ENCODE measurements around the gene GALNT7. TPM values are rescaled to one million over a fixed set of nuclear protein-coding genes. Genes with fewer than 3 reads are reported as not detected.

The GALNT7 gene
- total and polyA plus RNA-seq, 10 of the 15 experiments (the other 5 are each of a cell fraction or from before 2014, with no cell fraction given) = 14.2 to 33.2 (median 28.9) TPM

DNA sequence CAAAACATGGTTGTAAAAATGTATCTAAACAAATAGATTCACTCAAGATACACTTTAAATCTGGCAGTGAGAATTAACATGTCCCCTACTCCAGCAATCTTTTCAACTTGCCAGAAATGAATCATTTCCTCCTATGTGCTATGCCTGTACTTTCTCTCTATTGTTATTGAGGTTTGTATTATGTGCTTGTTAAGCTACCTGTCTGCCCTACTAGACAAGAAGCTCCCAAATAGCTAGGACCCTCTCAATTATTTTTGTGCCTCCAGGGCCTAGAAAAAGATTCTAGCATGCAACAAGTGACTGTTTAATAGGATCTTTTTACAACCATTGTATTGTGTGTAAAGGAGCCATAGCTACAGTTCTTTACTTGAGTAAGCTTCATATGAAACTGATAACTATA is 198.7 kb downstream of the GALNT7 start:
- Histone ChIP-seq H3K9ac (ENCODE audit: control insufficient read depth, insufficient read depth, low read length) (peak overlapping the region; percentile 56), H3K4me3 (peak overlapping the region; percentile 66), H4K20me1 (ENCODE audit: control insufficient read depth, insufficient read depth) (no peaks in the 10 kb centered on the region), H3K4me2 (ENCODE audit: control insufficient read depth, insufficient read depth) (peak overlapping the region; percentile 85), H3K36me3 (ENCODE audit: control insufficient read depth in 2 of 2, insufficient read depth in 2 of 2, low read length in 1 of 2) (no peaks in the 10 kb centered on the region), H3K27ac (ENCODE audit: control insufficient read depth, insufficient read depth) (peak overlapping the region; percentile 47), H3K79me2 (ENCODE audit: control insufficient read depth, insufficient read depth, low read length) (peaks cover 44% of the 10 kb centered on the region), H2AFZ (ENCODE audit: control insufficient read depth, low read depth, low read length) (peak overlapping the region; percentile 48), H3K27me3 (replicated peaks in 1 of 2; ENCODE audit: control insufficient read depth in 2 of 2, insufficient read depth in 2 of 2, low read length in 1 of 2) (no peaks in the 10 kb centered on the region), H3K9me3 (replicated peaks; ENCODE audit: control insufficient read depth, insufficient read depth, low read length) (no peaks in the 10 kb centered on the region), H3K4me1 (ENCODE audit: control insufficient read depth, insufficient read depth, low read length) (peaks cover 8% of the 10 kb centered on the region)
- CTCF ChIA-PET = interaction anchor here (0.7 to 3.5 kb wide), 10 partner anchors 26 to 112 kb away, joined by 3 to 19 read pairs (median 4); partner anchors contain the start of gene HMGB2
- no peak for FAIRE-seq
- BruUV-seq (replicated peaks) = no TSS peak
- DNase-seq (ENCODE audit: low read depth, low spot score) = no peak
- POLR2A ChIA-PET = interaction anchor here (0.9 to 14.6 kb wide), 5 partner anchors 16 to 199 kb away, joined by 3 to 472 read pairs (median 4); partner anchors contain the start of gene HMGB2
- RAD21 ChIA-PET (ENCODE audit: unreplicated experiment) = interaction anchor here (0.8 to 9.0 kb wide), 9 partner anchors 17 to 199 kb away, joined by 3 to 145 read pairs (median 4); partner anchors contain the start of genes GALNT7 and HMGB2
- SMC1A ChIA-PET (ENCODE audit: uncharacterized antibody, unreplicated experiment) = interaction anchor here (0.9 to 13.8 kb wide), 11 partner anchors 9 to 354 kb away, joined by 3 to 232 read pairs (median 5); partner anchors contain the start of gene HMGB2
- in situ Hi-C loops (cut with MboI) (loop anchor here (5.0 kb wide), 1 partner anchor 35 kb away; the partner anchor contains the start of gene HMGB2), intact Hi-C loops (cut with micrococcal nuclease; ENCODE audit: unreplicated experiment) (loop anchor here (5.0 kb wide), 1 partner anchor 200 kb away; the partner anchor contains the start of gene GALNT7)
- peak; percentile 6; the same call in 2 of the 3 replicates for ATAC-seq
- TF ChIP-seq DPF2 (IDR thresholded peaks at IDR 0.05) = 0 out of 2 replicates have a peak, but pooled peaks have one; percentile 41
- no peak for TF ChIP-seq ZSCAN29 (IDR thresholded peaks at IDR 0.05)
- peak; percentile 29; the same call in 1 of the 2 replicates for TF ChIP-seq ATF7 (IDR thresholded peaks at IDR 0.05; ENCODE audit: low read depth)
- TF ChIP-seq, protein P1, sequence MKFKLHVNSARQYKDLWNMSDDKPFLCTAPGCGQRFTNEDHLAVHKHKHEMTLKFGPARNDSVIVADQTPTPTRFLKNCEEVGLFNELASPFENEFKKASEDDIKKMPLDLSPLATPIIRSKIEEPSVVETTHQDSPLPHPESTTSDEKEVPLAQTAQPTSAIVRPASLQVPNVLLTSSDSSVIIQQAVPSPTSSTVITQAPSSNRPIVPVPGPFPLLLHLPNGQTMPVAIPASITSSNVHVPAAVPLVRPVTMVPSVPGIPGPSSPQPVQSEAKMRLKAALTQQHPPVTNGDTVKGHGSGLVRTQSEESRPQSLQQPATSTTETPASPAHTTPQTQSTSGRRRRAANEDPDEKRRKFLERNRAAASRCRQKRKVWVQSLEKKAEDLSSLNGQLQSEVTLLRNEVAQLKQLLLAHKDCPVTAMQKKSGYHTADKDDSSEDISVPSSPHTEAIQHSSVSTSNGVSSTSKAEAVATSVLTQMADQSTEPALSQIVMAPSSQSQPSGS (IDR thresholded peaks at IDR 0.05; ENCODE audit: low read length) = peak; percentile 37; the same call in 1 of the 2 replicates
- TF ChIP-seq CREM (IDR thresholded peaks at IDR 0.05; ENCODE audit: low read depth) = peak; percentile 29; the same call in 1 of the 2 replicates
- no peak for TF ChIP-seq TCF12 (IDR thresholded peaks at IDR 0.05; ENCODE audit: low read depth, low read length)
- TF ChIP-seq, protein P2, sequence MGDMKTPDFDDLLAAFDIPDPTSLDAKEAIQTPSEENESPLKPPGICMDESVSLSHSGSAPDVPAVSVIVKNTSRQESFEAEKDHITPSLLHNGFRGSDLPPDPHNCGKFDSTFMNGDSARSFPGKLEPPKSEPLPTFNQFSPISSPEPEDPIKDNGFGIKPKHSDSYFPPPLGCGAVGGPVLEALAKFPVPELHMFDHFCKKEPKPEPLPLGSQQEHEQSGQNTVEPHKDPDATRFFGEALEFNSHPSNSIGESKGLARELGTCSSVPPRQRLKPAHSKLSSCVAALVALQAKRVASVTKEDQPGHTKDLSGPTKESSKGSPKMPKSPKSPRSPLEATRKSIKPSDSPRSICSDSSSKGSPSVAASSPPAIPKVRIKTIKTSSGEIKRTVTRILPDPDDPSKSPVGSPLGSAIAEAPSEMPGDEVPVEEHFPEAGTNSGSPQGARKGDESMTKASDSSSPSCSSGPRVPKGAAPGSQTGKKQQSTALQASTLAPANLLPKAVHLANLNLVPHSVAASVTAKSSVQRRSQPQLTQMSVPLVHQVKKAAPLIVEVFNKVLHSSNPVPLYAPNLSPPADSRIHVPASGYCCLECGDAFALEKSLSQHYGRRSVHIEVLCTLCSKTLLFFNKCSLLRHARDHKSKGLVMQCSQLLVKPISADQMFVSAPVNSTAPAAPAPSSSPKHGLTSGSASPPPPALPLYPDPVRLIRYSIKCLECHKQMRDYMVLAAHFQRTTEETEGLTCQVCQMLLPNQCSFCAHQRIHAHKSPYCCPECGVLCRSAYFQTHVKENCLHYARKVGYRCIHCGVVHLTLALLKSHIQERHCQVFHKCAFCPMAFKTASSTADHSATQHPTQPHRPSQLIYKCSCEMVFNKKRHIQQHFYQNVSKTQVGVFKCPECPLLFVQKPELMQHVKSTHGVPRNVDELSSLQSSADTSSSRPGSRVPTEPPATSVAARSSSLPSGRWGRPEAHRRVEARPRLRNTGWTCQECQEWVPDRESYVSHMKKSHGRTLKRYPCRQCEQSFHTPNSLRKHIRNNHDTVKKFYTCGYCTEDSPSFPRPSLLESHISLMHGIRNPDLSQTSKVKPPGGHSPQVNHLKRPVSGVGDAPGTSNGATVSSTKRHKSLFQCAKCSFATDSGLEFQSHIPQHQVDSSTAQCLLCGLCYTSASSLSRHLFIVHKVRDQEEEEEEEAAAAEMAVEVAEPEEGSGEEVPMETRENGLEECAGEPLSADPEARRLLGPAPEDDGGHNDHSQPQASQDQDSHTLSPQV (IDR thresholded peaks at IDR 0.05) = no peak
- no peak for TF ChIP-seq SUZ12 (IDR thresholded peaks at IDR 0.05; ENCODE audit: unreplicated experiment)
- no peak for TF ChIP-seq KLF5 (IDR thresholded peaks at IDR 0.05; ENCODE audit: partially characterized antibody)
- peak; percentile 83 for TF ChIP-seq JUNB (IDR thresholded peaks at IDR 0.05)
- no peak for TF ChIP-seq PRDM15 (CRISPR knock-in tag; IDR thresholded peaks at IDR 0.05)
- TF ChIP-seq SMARCA5 (IDR thresholded peaks at IDR 0.05) = 0 out of 2 replicates have a peak, but pooled peaks have one; percentile 49
- TF ChIP-seq ZNF24 (IDR thresholded peaks at IDR 0.05) = peak; percentile 30; the same call in 1 of the 2 replicates
- 0 out of 2 replicates have a peak, but pooled peaks have one; percentile 26 for TF ChIP-seq NFIC (IDR thresholded peaks at IDR 0.05; ENCODE audit: low read depth, low read length)
- peak in 1 of 2 experiments; percentile 22; a peak in 1 of 4 replicates for TF ChIP-seq IKZF2 (IDR thresholded peaks at IDR 0.05)

Data from GM12878 (cell line).